Islet precursor cell (in vitro differentiated cells): ENCODE results near the gene UGT1A10.
A peak's percentile ranks its signal among the peaks of the same experiment; 100 is the strongest.

Experiments
- DNase-seq: peaks from one replicate; pipeline ENCODE4 v3.0.0-alpha.2; 2018

The UGT1A10 gene

GRCh38 chr2:233789554-233789953, 153.3 kb downstream of the UGT1A10 start:
- DNase-seq = no peak

- DNase-seq = peak; percentile 37
These were observed 155.1 kb downstream of the UGT1A10 start for GRCh38 chr2:233791151-233791882.

GRCh38 chr2:233791883-233792329, 155.7 kb downstream of the UGT1A10 start:
- DNase-seq = no peak

GRCh38 chr2:233792720-233793119, 156.5 kb downstream of the UGT1A10 start:
- peak; percentile 34 for DNase-seq

DNA sequence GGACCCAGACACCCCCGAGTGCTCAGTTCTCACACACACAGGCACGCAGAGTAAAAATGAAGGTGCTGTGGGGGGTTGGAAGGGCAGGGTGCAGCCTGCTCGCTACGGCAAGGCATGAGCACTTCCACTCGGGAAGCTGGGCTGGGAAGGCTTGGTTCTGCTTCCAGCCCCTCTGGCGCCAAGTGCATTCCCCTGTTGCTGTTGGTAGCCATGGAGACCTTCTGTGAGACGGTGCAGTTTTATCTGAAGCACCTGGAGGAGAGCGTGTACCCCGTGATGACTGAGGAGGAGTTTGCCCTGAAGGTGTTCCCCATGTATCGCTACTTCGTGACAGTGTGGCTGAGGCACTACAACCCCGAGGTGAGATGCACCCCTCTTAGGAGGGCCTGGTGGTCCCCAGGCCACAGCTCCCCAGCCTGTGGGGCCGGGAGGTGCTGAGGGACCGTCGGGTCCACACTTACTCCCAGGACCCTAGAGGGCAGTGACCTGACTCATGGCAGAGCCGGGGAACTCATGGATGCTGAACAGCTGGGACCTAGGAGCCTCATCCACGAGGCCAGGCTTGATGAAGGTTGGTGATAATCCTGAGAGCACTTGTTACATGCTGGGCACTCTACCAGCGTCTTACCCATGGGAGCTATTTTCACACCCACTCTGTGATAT, 157.3 kb downstream of the UGT1A10 start:
- peak; percentile 29 for DNase-seq

DNA sequence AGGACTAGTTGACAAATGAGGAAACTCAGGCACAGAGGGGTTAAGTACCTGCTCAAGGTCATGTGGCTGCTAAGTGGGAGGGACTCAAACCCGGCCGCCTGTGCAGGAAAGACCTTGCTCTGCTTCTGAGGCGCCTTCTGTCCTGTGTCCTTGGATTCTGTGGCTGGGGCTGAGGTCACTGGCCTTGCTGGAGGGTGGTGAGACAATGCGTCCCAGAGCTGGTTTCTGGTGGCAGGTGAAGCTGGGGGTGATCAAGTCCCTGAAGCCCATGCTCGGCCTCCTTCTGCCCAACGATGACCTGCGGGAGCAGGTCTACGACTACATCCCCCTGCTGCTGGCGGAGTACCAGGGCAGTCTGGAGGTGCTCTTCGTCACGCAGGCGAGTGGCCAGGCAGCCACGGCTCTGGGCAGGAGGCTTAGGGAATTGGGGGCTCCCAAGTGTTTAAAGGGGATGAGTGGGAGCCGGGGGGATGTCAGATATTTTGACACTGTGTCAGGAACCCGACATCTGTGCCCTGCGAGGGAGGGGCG, 157.9 kb downstream of the UGT1A10 start:
- peak; percentile 35 for DNase-seq

DNA sequence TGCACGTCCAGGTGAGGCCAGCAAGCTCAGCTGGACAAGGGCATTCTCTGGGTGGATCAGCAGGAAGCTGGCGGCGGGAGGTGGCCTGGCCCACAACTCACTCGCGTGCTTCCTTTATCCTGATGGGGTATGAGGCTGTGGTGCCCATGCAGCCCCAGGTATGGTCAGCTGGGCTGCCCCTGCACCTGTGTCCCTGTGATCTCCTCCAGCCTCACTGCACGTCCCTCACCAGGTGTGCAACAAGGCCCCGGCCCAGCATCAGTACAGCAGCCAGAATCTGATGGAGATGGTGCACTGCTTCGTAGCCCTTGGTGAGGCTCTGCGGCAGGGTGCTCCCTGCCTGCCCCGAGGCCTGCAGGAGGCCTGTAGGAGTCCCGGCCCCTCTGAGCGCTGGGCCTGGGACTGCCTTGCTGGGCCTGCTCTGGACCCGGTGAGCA, 159.5 kb downstream of the UGT1A10 start:
- DNase-seq = peak; percentile 45

DNA sequence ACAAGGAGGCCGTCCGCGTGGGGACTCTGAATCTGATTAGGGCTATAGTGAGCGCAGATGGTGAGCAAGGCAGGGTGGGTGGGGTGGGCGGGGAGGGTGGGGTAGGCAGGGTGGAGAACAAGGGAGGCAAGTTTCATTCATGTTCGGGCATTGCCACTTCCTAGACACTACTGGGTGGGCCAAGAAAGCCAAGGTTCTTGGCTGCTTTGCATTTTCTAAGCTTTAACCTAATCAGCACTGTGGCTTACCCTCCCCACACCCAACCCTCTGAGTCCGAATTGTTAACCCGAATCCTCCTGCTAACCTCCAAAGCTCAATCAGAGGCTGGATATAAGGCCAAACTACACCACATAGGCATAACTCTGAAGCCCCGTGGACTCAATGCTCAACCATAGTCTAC, 160.0 kb downstream of the UGT1A10 start:
- no peak for DNase-seq

- peak; percentile 40 for DNase-seq
These were observed 162.3 kb downstream of the UGT1A10 start for GRCh38 chr2:233798335-233799086.

GRCh38 chr2:233799087-233799665, 162.9 kb downstream of the UGT1A10 start:
- DNase-seq = no peak

GRCh38 chr2:233799716-233800115, 163.5 kb downstream of the UGT1A10 start:
- peak; percentile 40 for DNase-seq

DNA sequence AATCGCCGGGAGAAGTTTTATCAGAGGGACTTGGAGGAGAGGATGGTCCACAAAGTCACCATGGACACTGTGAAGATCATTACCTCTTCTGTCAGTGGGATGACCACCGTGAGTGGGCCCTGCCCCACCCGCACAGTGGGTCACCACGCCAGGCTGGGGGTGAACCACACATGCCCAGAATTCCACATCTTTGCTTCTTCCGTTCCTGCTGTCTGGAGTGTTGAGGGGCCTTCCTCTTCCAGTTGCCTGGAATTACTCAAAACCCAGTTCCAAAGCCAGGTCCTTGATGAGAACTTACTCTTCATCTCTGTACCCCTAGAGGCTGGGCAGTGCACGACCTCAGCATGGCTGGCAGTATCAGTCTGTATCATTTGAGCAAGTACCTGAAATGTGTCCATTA, 164.0 kb downstream of the UGT1A10 start:
- no peak for DNase-seq

- peak; percentile 44 for DNase-seq
These were observed 165.3 kb downstream of the UGT1A10 start for GRCh38 chr2:233801357-233802131.

DNA sequence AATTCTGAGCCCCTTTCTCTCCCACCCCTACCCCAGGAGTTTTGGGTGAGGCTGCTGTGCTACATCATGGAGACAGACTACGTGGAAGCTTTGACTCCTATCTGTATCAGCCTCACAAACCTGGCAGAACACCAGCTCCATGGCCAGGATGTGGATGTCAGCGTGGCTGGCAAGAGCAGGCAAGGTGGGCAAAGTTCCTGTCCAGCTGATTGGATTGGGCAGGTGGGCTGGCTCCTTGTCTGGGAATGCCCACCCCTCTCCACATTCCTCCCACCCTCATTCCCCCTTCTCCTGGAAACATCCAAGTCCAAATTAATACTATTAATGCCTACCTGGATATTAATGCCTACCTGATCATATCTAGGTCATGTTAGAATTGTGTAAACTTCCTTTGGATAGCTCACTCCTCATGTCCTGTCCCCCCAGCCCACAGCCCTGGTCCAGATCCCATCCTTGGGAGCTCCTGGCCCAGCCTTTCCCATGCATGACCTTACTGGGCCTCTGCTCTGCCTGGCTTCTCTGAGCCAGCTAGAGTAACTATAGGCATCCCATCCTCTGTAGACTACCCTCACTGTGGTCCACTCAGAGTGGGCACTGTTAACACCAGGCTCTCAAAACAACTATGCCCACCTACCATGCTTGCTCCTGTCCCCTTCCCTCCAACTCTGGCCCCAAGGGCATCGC, 166.0 kb downstream of the UGT1A10 start:
- DNase-seq = peak; percentile 38

GRCh38 chr2:233803292-233803911, 167.2 kb downstream of the UGT1A10 start:
- no peak for DNase-seq

GRCh38 chr2:233803994-233804393, 167.7 kb downstream of the UGT1A10 start:
- DNase-seq = no peak

GRCh38 chr2:233807215-233807865, 171.1 kb downstream of the UGT1A10 start:
- peak; percentile 47 for DNase-seq

DNA sequence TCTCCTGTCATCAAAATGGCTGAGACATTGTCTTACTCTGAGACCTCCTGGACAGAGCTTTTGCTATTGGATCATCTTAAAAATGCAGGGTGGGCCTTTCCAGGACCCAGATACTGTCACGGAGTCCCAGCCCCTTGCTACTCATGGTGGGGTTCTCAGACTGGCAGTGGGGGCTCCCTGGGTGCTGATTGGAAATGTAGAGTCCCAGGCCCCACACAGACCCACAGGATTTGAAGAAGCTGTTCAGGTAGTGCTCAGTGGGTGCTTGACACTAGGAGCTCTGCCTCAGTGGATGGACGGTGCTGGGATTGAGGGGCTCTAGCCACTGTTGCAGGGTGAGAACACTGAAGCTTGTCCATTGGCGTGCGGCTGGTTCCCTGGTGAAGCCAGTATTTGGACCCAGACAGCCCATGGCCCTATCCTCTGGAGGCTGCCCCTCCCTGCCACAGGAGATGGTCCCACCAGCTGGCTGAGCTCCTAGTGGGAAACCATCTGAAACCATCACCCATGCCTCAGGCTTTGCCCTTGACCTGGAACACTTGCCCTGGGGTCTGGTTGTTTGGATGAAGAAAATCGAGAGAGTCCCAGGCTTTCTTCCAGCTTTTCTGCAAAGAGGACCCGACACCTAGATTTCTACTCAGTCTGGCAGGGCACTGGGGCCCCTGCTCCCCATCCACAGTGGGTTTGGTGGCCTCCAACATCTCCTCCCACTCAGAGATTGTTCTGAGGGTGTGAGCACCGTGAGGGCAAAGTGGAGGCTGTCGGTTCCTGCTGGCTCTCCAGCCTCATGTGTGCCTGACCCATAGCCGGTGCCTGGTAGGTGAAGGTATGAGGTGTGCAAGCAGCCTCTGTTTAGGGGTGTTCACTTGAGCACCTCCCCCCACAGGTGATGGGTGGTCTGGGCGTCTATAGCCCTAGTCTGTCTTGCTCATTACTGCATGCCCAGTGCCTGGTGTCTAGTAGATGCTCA, 172.0 kb downstream of the UGT1A10 start:
- peak; percentile 26 for DNase-seq

DNA sequence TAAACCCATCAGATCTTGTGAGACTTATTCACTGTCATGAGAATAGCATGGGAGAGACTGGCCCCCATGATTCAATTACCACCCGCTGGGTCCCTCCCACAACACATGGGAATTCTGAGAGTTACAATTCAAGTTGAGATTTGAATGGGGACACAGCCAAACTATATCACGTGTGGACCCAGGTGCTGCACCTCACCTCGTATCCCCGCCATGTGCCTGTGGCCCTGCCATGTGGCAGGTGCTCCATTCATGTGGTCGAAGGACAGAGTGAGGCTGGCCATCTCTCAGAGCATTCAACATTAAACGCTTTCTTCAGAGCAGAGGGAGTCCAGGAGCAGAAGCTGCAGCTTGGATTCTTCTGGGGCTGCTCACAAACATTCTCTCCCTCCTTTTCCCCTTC, 174.1 kb downstream of the UGT1A10 start:
- peak; percentile 12 for DNase-seq
